Common myeloid progenitor, CD34-positive (primary cell): ENCODE data around the gene TUT4.

Source experiments
- CTCF ChIA-PET: fragments of 350-600 bp; sonication (Branson Sonifier 250); formaldehyde crosslinking; loops from one replicate; lab custom pipeline; 2021; ENCODE audit warnings: antibody characterized with exemption; lab: Charles Lee
- POLR2A ChIA-PET: fragments of 350-600 bp; sonication (Branson Sonifier 250); formaldehyde crosslinking; loops from one replicate; lab custom pipeline; 2021; ENCODE audit warnings: antibody characterized with exemption; lab: Charles Lee
- DNase-seq, 3 donors: peaks; one replicate each; pipeline versions ENCODE4 v3.0.0 to v3.0.0-alpha.2; 2013
- H3K27ac ChIP-seq, 2 experiments: 1 replicate in 1 of 2; 2 replicates in 1 of 2; pipeline ENCODE4 v1.7.0; 2013; ENCODE audit warnings: inconsistent platforms in 2 of 2, low read length in 2 of 2, mild to moderate bottlenecking in 2 of 2, low read depth in 1 of 2, moderate library complexity in 1 of 2; ENCODE audit not compliant: severe bottlenecking in 2 of 2, insufficient read depth in 1 of 2, poor library complexity in 1 of 2
- H3K27me3 ChIP-seq, 5 experiments: replicated peaks in 2 of 5; 1 replicate in 3 of 5; 2 replicates in 2 of 5; pipeline versions ENCODE4 v1.6.1 to v1.7.0; 2013; ENCODE audit warnings: low read length in 4 of 5, mild to moderate bottlenecking in 2 of 5, moderate library complexity in 2 of 5, inconsistent platforms in 1 of 5; ENCODE audit not compliant: insufficient read depth in 5 of 5, control insufficient read depth in 4 of 5
- H3K36me3 ChIP-seq, 4 experiments: 1 replicate in 2 of 4; 2 replicates in 2 of 4; pipeline versions ENCODE4 v1.6.1 to v1.7.0; 2013; ENCODE audit warnings: low read length in 3 of 4, control low read depth in 1 of 4, mild to moderate bottlenecking in 1 of 4; ENCODE audit not compliant: control insufficient read depth in 4 of 4, insufficient read depth in 4 of 4
- H3K4me1 ChIP-seq, 4 experiments: 1 replicate in 3 of 4; 2 replicates in 1 of 4; pipeline versions ENCODE4 v1.6.1 to v1.7.1; 2013; ENCODE audit warnings: low read length in 3 of 4, mild to moderate bottlenecking in 3 of 4, control low read depth in 1 of 4, inconsistent platforms in 1 of 4, moderate library complexity in 1 of 4; ENCODE audit not compliant: control insufficient read depth in 4 of 4, insufficient read depth in 4 of 4; ENCODE audit errors: control extremely low read depth in 1 of 4
- H3K4me3 ChIP-seq, 7 experiments: 1 replicate in 4 of 7; 2 replicates in 3 of 7; pipeline versions ENCODE4 v1.5.1 to v1.7.0; 2013; ENCODE audit warnings: mild to moderate bottlenecking in 7 of 7, low read length in 6 of 7, moderate library complexity in 6 of 7, inconsistent platforms in 2 of 7, low read depth in 2 of 7, control low read depth in 1 of 7; ENCODE audit not compliant: insufficient read depth in 4 of 7, control insufficient read depth in 1 of 7; ENCODE audit errors: extremely low read depth in 1 of 7
- H3K9me3 ChIP-seq, 5 experiments: 1 replicate in 4 of 5; 2 replicates in 1 of 5; pipeline versions ENCODE4 v1.6.1 to v1.7.1; 2013; ENCODE audit warnings: low read length in 4 of 5, mild to moderate bottlenecking in 2 of 5, inconsistent platforms in 1 of 5, low read depth in 1 of 5, moderate library complexity in 1 of 5; ENCODE audit not compliant: control insufficient read depth in 4 of 5, insufficient read depth in 2 of 5; ENCODE audit errors: control extremely low read depth in 1 of 5
- WGBS: methylation state at CpG from one replicate; pipeline ENCODE4 v1.1.5; 2013; ENCODE audit not compliant: insufficient coverage; 5-methylcytosine and 5-hydroxymethylcytosine counted together

The TUT4 gene

GRCh38 chr1:52476943-52477342, 75.9 kb downstream of the TUT4 start:
- no peak for DNase-seq
- no peak overlapping the region for H3K4me3 ChIP-seq
- WGBS: 100% methylated on average over 2 of the region's 3 CpGs
- POLR2A ChIA-PET: no interaction called here
- peaks cover 8 to 26% (median 11%) of the 10 kb centered on the region in 4 experiments for H3K36me3 ChIP-seq
- no peaks in the 10 kb centered on the region for H3K27me3 ChIP-seq
- CTCF ChIA-PET: no interaction called here
- H3K9me3 ChIP-seq: no peaks in the 10 kb centered on the region
- H3K4me1 ChIP-seq: peaks cover 0 to 15% (median 7%) of the 10 kb centered on the region in 4 experiments
- H3K27ac ChIP-seq: no peak overlapping the region

- Histone ChIP-seq H3K9me3 (no peaks in the 10 kb centered on the region), H3K4me1 (peaks cover 0 to 10% (median 7%) of the 10 kb centered on the region in 4 experiments), H3K27ac (no peak overlapping the region), H3K27me3 (no peaks in the 10 kb centered on the region), H3K4me3 (no peak overlapping the region), H3K36me3 (peaks cover 8 to 17% (median 14%) of the 10 kb centered on the region in 4 experiments)
- 100% methylated on average over 2 of the region's 4 CpGs for WGBS
- ChIA-PET POLR2A (no interaction called here), CTCF (no interaction called here)
- no peak for DNase-seq
These were observed 78.1 kb downstream of the TUT4 start for GRCh38 chr1:52474807-52475206.

GRCh38 chr1:52473039-52473438, 79.9 kb downstream of the TUT4 start:
- Histone ChIP-seq H3K36me3 (peaks cover 8 to 17% (median 14%) of the 10 kb centered on the region in 4 experiments), H3K27me3 (no peaks in the 10 kb centered on the region), H3K27ac (no peak overlapping the region), H3K9me3 (no peaks in the 10 kb centered on the region), H3K4me1 (no peaks in the 10 kb centered on the region), H3K4me3 (no peak overlapping the region)
- no peak for DNase-seq
- ChIA-PET POLR2A (no interaction called here), CTCF (interaction anchor here (1.0 kb wide), 1 partner anchor 137 kb away, joined by 3 read pairs; no protein-coding TSS in a partner anchor)

- POLR2A ChIA-PET: interaction anchor here (0.6 kb wide), 1 partner anchor 349 kb away, joined by 4 read pairs; no protein-coding TSS in a partner anchor
These were observed 80.5 kb downstream of the TUT4 start for GRCh38 chr1:52472384-52472783.

GRCh38 chr1:52469108-52469507, 83.8 kb downstream of the TUT4 start:
- ChIA-PET CTCF (no interaction called here), POLR2A (interaction anchor here (0.6 kb wide), 2 partner anchors 22 to 270 kb away, joined by 3 read pairs; no protein-coding TSS in a partner anchor)
- H3K9me3 ChIP-seq: no peaks in the 10 kb centered on the region
- H3K4me1 ChIP-seq: no peaks in the 10 kb centered on the region
- no peaks in the 10 kb centered on the region for H3K27me3 ChIP-seq
- H3K36me3 ChIP-seq: peaks cover 0 to 13% (median 6%) of the 10 kb centered on the region in 4 experiments
- no peak overlapping the region for H3K27ac ChIP-seq
- DNase-seq: no peak
- H3K4me3 ChIP-seq: no peak overlapping the region
- WGBS: no CpG with 5 or more reads among the region's 2 CpGs

More at GRCh38 chr1:52472384-52472783, 80.5 kb downstream of the TUT4 start:
- H3K4me1 ChIP-seq: no peaks in the 10 kb centered on the region
- no peak overlapping the region for H3K4me3 ChIP-seq
- WGBS: no CpG with 5 or more reads among the region's 1 CpG
- H3K27me3 ChIP-seq: no peaks in the 10 kb centered on the region
- no peak overlapping the region for H3K27ac ChIP-seq
- peaks cover 8 to 15% (median 12%) of the 10 kb centered on the region in 4 experiments for H3K36me3 ChIP-seq
- DNase-seq: no peak
- no peaks in the 10 kb centered on the region for H3K9me3 ChIP-seq
- CTCF ChIA-PET: interaction anchor here (0.6 to 1.0 kb wide), 2 partner anchors 16 to 138 kb away, joined by 3 read pairs; no protein-coding TSS in a partner anchor

GRCh38 chr1:52463891-52464290, 89.0 kb downstream of the TUT4 start:
- no peak for DNase-seq
- no peak overlapping the region for H3K27ac ChIP-seq
- WGBS: 100% methylated on average over 2 of the region's 5 CpGs
- ChIA-PET CTCF (interaction anchor here (1.0 kb wide), 1 partner anchor 129 kb away, joined by 3 read pairs; no protein-coding TSS in a partner anchor), POLR2A (no interaction called here)
- H3K36me3 ChIP-seq: peaks cover 2 to 18% (median 5%) of the 10 kb centered on the region in 4 experiments
- H3K9me3 ChIP-seq: no peaks in the 10 kb centered on the region
- H3K27me3 ChIP-seq: no peaks in the 10 kb centered on the region
- no peak overlapping the region for H3K4me3 ChIP-seq
- no peaks in the 10 kb centered on the region for H3K4me1 ChIP-seq

- no peaks in the 10 kb centered on the region for H3K9me3 ChIP-seq
- H3K27me3 ChIP-seq: no peaks in the 10 kb centered on the region
- ChIA-PET POLR2A (no interaction called here), CTCF (no interaction called here)
- H3K4me1 ChIP-seq: no peaks in the 10 kb centered on the region
- 100% methylated on average over 1 of the region's 1 CpG for WGBS
- no peak overlapping the region for H3K27ac ChIP-seq
- no peak overlapping the region for H3K4me3 ChIP-seq
- DNase-seq: no peak
- peaks cover 2 to 22% (median 10%) of the 10 kb centered on the region in 4 experiments for H3K36me3 ChIP-seq
These were observed 91.1 kb downstream of the TUT4 start for GRCh38 chr1:52461821-52462220.
